ENCODE data around the gene FRMD4A. TPM values are rescaled to one million over a fixed set of nuclear protein-coding genes. Genes with fewer than 3 reads are reported as not detected.

FRMD4A gene
- total RNA-seq, 1 experiment from 2014 or later = 18.3 TPM

DNA sequence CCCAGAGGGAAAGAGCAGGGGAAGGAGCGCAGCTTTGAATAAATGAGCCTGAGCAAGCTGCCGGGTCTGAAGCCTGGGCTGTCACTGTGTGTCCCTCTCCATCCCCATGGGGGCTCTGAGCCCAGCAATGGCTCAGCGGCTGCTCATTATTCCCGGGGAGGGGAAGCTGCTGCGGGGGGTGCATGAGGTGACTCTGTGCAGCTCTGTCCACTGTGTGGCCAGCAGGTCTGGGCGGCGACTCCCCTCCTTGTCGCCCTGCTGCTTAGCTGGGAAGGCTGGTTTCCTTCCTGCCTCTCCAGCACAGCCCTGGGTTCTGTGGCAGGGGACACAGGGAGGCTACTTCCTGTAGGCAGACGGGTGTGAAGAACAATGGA is 509.8 kb downstream of the FRMD4A start:
- no peaks in the 10 kb centered on the region for H3K9me2 ChIP-seq (ENCODE audit: insufficient read depth)
- intact Hi-C loops (cut with micrococcal nuclease; ENCODE audit: unreplicated experiment) = no loop called here
- H3K4me2 ChIP-seq = 0 out of 2 replicates have a peak overlapping the region, but pooled peaks have one; percentile 10
- H3K4me1 ChIP-seq (replicated peaks; ENCODE audit: insufficient read depth) = peaks cover 4% of the 10 kb centered on the region
- H3K36me3 ChIP-seq (ENCODE audit: low read depth) = no peaks in the 10 kb centered on the region
- H3K9me3 ChIP-seq (ENCODE audit: insufficient read depth, low read depth) = no peaks in the 10 kb centered on the region; the same call in 1 of the 2 replicates
- no peak for DNase-seq
- no peaks in the 10 kb centered on the region for H3K79me2 ChIP-seq (ENCODE audit: low read depth)
- ChIA-PET POLR2A (ENCODE audit: unreplicated experiment) (no interaction called here), CTCF (no interaction called here)
- no peaks in the 10 kb centered on the region for H4K20me1 ChIP-seq (ENCODE audit: insufficient read depth)
- H3F3A ChIP-seq (ENCODE audit: insufficient read depth, low read depth) = peaks cover 5% of the 10 kb centered on the region; the same call in 1 of the 2 replicates
- H3K27ac ChIP-seq = no peak overlapping the region
- BruUV-seq (replicated peaks) = no TSS peak
- H2AFZ ChIP-seq = no peak overlapping the region
- no peaks in the 10 kb centered on the region for H3K27me3 ChIP-seq (ENCODE audit: insufficient read depth, low read depth)
- TF ChIP-seq, protein P1, sequence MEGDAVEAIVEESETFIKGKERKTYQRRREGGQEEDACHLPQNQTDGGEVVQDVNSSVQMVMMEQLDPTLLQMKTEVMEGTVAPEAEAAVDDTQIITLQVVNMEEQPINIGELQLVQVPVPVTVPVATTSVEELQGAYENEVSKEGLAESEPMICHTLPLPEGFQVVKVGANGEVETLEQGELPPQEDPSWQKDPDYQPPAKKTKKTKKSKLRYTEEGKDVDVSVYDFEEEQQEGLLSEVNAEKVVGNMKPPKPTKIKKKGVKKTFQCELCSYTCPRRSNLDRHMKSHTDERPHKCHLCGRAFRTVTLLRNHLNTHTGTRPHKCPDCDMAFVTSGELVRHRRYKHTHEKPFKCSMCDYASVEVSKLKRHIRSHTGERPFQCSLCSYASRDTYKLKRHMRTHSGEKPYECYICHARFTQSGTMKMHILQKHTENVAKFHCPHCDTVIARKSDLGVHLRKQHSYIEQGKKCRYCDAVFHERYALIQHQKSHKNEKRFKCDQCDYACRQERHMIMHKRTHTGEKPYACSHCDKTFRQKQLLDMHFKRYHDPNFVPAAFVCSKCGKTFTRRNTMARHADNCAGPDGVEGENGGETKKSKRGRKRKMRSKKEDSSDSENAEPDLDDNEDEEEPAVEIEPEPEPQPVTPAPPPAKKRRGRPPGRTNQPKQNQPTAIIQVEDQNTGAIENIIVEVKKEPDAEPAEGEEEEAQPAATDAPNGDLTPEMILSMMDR (conservative IDR thresholded peaks at IDR 0.05) = no peak
- TF ChIP-seq EZH2 (IDR thresholded peaks at IDR 0.05; ENCODE audit: low read depth) = no peak
- H3K4me3 ChIP-seq = no peak overlapping the region

DNA sequence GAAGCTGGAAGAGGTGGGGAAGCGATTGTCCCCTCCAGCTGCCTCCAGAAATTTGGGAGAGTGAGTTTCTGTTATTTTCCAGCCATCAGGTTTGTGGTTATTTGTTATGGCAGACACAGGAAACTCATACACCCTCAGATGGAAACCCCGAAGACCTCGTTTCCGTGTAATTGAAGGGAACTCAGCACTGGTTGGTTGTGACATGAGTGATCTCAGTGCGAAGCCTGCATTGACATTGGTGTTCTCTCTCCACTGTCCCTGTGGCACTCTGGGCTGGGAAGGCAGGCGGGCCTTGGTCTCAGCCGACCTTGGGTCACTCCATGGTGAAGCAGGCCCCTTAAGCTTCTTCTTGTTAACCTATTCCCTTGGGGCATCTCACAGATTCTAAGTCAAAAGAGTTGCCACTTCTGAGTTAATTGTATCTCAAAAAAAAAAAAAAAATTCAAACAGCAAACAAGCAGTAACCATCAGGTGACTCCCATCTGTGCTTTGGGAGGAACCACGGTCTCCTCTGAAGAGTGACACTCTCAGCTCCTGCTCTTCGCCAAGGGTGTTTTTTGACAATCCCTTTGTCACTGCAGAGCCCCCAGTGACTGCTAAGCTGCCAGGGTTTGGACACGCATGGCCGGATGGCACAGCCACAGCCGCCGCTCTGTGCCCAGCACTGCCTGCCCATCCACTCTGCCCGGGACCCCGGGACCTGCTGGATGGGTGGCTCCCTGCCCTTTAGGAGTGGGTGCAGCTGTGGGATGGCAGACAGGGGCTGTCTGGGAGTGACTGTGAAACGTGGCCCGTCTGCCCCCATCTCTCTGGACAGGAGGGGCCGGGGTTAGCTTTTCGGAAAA is 510.4 kb downstream of the FRMD4A start:
- peaks cover 11% of the 10 kb centered on the region for H3K4me1 ChIP-seq (replicated peaks; ENCODE audit: insufficient read depth)
- no peaks in the 10 kb centered on the region for H3K79me2 ChIP-seq (ENCODE audit: low read depth)
- H3K9me2 ChIP-seq (ENCODE audit: insufficient read depth) = no peaks in the 10 kb centered on the region
- no peak for TF ChIP-seq EZH2 (IDR thresholded peaks at IDR 0.05; ENCODE audit: low read depth)
- TF ChIP-seq, protein P1 (conservative IDR thresholded peaks at IDR 0.05) = no peak
- H3K4me2 ChIP-seq = no peak overlapping the region
- H3K9me3 ChIP-seq (ENCODE audit: insufficient read depth, low read depth) = no peaks in the 10 kb centered on the region; the same call in 1 of the 2 replicates
- ChIA-PET CTCF (interaction anchor here (0.5 kb wide), 1 partner anchor 123 kb away, joined by 3 read pairs; no protein-coding TSS in a partner anchor), POLR2A (ENCODE audit: unreplicated experiment) (no interaction called here)
- intact Hi-C loops (cut with micrococcal nuclease; ENCODE audit: unreplicated experiment) = no loop called here
- DNase-seq = no peak
- no peaks in the 10 kb centered on the region for H3K36me3 ChIP-seq (ENCODE audit: low read depth)
- no peak overlapping the region for H2AFZ ChIP-seq
- H4K20me1 ChIP-seq (ENCODE audit: insufficient read depth) = no peaks in the 10 kb centered on the region
- no TSS peak for BruUV-seq (replicated peaks)
- no peak overlapping the region for H3K27ac ChIP-seq
- H3F3A ChIP-seq (ENCODE audit: insufficient read depth, low read depth) = peaks cover 7% of the 10 kb centered on the region; the same call in 1 of the 2 replicates
- H3K4me3 ChIP-seq = no peak overlapping the region
- H3K27me3 ChIP-seq (ENCODE audit: insufficient read depth, low read depth) = no peaks in the 10 kb centered on the region

DNA sequence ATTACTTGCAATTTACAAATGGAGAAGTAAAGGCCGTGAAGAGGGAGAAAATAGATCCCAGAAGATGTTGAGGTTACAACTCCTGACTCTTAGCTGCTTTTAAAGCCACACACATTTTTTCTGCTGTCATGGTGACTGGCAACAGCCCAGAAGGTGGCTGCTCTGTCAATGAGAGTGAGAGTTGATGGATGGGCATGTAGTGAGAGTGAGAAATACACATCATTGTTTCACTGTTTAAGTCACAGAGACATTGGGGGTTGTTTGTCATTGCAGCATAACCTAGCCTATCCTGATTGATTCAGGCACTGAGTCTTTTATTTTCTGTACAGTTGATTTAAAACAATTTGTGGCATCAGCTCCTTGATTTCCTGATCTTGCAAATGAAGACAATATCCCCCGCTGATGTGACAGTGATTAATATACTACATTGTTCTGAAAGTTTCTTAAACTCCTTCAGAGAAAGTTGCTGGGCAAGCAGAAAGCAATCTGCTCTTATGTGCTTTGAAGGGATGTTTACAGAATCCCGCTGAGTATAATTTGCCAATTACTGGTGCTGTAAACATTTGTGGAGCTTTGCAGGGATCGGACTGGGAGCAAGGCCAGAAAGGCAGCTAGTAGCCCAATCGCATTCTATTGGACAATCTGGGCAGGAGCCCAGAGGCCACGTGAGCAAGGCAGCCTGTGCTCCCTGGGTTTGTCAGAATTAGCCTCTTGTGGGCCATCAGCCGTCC is 514.4 kb downstream of the FRMD4A start:
- no TSS peak for BruUV-seq (replicated peaks)
- POLR2A ChIA-PET (ENCODE audit: unreplicated experiment) = interaction anchor here (0.6 kb wide), 1 partner anchor 369 kb away, joined by 3 read pairs; no protein-coding TSS in a partner anchor
- Histone ChIP-seq H3K9me3 (ENCODE audit: insufficient read depth, low read depth) (no peaks in the 10 kb centered on the region; the same call in 1 of the 2 replicates), H3K27ac (peak overlapping the region; percentile 57), H3K9me2 (ENCODE audit: insufficient read depth) (no peaks in the 10 kb centered on the region), H3K27me3 (ENCODE audit: insufficient read depth, low read depth) (no peaks in the 10 kb centered on the region), H3K79me2 (ENCODE audit: low read depth) (no peaks in the 10 kb centered on the region), H2AFZ (no peak overlapping the region), H3K4me1 (replicated peaks; ENCODE audit: insufficient read depth) (peaks cover 14% of the 10 kb centered on the region), H3K4me2 (no peak overlapping the region), H3F3A (ENCODE audit: insufficient read depth, low read depth) (peaks cover 10% of the 10 kb centered on the region; the same call in 1 of the 2 replicates), H3K4me3 (no peak overlapping the region), H4K20me1 (ENCODE audit: insufficient read depth) (no peaks in the 10 kb centered on the region), H3K36me3 (ENCODE audit: low read depth) (no peaks in the 10 kb centered on the region)
- no peak for DNase-seq
- intact Hi-C loops (cut with micrococcal nuclease; ENCODE audit: unreplicated experiment) = no loop called here
- CTCF ChIA-PET = no interaction called here
- TF ChIP-seq, protein P1 (conservative IDR thresholded peaks at IDR 0.05) = no peak
- TF ChIP-seq EZH2 (IDR thresholded peaks at IDR 0.05; ENCODE audit: low read depth) = no peak
